Activated T-cell treated with anti-CD3 and anti-CD28 coated beads, Interleukin-2, amount 50 U/mL, for 48 hours (primary cell): ENCODE measurements around the gene DNAJB6.

Experiments used
- DNase-seq, 2 experiments: peaks; one replicate each; pipeline ENCODE4 v3.0.0-alpha.2; 2020

DNAJB6 gene

DNA sequence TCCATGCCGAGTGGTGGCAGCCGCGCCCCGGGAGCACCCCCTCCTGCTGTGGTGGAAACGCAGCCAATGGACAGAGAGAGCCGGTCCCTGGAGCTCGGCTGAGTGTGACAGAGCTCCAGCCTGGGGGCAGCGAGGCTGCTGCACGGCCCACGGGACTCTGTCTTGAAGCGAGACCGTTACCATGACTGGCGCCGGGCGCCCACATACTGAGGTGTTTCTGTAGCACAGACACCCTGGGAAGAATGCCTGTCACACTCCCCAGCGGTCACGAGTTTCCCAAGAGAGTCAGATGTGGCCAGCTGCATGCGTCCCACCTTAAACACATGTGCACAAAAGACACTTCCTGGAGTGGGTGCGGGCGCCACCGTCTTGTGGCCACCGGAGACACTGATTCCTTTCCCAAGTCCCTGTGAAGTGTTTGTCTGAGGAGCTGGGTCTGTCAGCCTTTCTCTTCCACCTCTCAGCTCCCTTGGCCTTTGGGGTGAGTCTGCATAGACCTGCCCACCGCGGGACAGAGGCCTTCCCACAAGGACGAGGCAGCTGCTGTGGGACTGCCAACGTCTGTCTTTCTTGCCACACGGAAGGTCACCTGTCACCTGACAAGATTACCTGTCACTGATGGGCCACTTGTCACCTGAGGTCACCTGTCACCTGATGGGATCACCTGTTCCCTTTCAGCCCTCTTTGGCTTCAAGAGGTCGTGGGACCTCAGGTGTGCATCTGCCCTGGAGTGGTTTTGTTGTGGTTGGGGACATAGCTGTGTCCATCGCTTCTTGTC, 94.6 kb downstream of the DNAJB6 start:
- DNase-seq: peak in 1 of 2 experiments; percentile 16

DNA sequence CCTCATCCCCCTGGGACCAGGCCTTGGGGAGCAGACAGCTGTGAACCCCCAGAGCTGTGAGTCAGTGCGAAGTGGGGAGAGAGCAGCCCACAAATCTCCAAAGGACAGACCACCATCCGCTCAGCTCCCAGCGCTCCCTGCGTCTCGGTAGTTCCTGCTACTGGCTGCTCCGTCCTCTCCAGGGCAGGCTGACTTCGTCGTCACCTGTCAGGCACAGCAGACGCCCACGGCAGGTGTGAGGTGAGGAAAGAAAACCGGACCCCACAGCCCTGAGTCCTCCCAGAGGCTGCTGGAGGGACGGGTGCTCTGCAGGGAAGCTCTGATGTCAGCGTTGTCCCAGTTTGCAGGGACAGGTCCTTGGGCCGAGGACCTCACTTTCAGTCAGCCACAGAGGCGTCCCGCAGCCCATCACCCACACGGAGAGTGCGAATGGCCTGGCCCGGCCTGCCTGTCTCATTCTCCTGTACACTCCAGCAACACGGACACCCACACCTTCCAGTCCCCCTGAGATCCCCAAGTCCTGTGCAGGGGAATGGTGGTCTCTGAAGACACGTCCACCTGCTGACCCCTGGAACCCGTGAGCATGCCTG, 95.2 kb downstream of the DNAJB6 start:
- DNase-seq: peak in 1 of 2 experiments; percentile 16

DNA sequence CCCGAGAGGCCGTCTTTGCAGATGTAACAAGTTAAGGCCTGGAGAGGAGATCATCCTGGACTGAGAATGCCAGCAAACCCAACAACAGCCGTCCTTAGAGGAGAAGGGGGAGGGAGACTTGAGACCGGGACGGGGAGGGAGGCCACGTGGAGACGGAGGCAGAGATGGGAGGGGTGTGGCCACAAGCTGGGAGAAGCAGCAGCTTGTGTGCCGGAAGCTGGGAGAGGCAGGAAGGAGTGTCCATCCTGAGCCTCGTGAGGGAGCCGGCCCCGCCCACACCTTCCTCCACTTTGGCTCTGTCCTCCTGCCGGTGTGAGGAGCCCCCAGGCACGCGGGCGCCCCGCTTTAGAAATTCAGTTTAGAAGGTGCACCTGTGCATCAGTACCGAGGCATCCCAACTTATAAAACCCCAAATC, 95.7 kb downstream of the DNAJB6 start:
- DNase-seq: peak in 1 of 2 experiments; percentile 19

DNA sequence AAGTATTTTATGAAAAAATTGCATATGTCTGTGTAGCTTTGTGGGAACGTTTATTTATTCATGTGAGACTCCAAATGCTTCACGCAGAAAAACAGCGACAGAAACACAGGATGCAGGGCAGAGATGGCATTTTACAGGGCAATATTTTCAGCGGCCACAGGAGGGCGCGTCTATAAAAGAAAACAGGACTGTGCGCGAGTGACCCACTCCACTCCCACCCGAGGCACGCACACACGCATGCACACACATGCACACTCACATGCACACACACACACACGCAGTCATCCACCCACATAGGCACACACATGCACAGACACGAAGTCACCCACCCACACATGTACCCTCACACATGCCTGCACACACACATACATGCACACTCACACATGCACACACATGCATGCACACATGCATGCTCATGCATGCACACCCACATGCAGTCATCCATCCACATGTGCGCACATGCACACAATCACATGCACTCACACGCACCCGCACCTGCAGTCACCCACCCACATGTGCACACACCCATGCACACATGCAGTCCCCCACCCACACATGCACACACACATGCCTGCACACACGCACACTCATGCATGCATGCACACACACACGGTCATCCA, 96.3 kb downstream of the DNAJB6 start:
- DNase-seq: peak; percentile 71 to 74

DNA sequence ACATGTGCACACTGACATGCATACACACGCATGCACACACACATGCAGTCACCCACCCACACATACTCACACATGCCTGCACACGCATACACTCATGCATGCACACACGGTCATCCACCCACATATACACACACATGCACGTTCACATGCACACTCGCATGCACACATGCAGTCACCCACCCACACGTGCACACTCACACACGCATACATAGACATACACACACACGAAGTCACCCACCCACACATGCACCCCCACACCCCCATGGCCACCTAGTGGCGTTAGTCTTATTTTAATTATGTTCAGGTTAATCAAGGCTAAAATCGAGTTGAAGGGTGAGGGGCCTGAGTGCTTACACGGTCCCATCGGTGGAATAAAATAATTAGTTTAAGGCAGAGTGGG, 96.8 kb downstream of the DNAJB6 start:
- peak in 1 of 2 experiments; percentile 18 for DNase-seq

DNA sequence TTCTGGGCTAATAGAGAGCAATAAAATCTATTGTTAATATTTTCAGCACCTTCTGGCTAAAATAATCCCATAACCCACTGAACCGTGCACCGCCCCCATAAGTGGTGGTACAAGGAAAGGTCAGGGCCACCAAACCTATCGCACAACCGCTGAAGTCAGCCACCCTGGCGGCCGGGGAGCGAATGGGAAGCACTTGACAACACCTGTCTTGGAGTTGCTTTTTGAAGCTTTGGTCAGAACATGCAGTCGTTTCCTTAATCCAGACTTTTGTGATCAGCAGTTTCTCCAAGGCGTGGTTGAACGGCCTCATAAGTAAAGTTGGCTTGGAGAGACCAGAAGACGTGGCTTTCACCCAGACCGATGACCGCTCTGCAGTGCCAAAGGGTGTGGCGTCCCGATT, 97.4 kb downstream of the DNAJB6 start:
- DNase-seq: peak in 1 of 2 experiments; percentile 6

DNA sequence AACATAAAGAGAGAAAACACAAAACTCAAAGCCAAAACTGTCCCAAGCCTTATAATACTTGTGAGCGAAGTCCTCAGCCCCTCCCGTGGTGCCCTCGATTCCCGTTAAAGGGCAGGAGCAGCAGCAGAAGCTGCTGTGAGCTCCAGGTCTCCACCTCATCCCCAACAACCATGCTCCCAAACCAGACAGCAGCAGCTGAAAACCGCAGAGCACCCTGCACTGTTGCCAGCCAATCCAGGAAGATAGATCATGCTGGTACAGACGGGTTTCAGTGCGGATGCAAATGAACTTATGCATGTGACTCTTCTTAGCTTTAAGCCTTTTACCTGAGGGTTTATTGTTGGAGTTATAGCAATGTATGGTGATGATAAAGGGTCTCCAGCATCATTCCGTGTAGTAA, 97.9 kb downstream of the DNAJB6 start:
- peak in 1 of 2 experiments; percentile 7 for DNase-seq

DNA sequence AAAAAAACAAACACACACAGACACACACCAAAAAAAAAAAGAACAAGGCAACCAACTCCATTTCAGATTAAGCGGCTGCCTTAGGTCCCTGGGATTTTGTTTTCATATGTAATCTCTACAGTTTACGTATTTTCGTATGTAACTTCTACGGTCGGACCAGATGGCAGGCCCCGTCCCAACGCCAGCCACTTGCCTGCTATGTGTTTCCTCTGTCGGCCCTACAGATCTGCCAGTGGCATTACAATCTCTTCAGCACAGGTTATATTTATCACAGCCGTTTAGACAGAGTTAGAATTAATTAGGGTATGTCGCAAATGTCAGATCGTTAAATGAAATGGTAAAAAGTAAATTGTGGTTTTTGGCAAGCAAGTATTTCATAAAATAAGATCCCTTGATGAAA, 99.3 kb downstream of the DNAJB6 start:
- no peak for DNase-seq

DNA sequence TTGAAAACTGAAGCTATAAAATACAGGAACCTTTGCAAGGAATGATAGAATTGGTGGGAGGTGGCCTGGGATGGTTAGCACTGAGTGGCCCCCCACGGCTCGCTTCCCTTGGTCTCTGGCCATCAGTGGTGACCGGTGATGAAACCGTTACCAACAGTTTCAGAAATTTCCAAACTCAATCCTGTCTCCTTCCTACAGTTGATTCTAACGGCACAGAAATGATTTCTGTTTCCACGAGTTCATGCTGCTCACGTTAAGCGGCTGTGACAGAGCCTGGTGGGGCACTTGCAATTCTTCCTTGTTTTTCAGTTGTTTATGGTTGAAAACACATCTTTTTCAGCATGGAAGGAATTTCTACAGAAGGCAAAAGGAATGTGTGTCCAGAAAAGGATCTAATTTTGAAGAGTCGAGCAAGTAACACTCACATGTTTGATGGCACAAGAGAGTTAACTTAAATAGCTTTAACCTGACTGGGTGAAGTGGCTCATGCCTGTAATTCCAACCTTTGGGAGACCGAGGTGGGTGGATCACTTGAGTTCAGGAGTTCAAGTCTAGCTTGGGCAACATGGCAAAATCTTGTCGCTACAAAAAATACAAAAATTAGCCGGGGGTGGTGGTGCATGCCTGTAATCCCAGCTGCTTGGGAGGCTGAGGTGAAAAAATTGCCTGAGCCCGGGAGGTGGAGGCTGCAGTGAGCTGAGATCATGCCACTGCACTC, 100.1 kb downstream of the DNAJB6 start:
- DNase-seq: no peak

DNA sequence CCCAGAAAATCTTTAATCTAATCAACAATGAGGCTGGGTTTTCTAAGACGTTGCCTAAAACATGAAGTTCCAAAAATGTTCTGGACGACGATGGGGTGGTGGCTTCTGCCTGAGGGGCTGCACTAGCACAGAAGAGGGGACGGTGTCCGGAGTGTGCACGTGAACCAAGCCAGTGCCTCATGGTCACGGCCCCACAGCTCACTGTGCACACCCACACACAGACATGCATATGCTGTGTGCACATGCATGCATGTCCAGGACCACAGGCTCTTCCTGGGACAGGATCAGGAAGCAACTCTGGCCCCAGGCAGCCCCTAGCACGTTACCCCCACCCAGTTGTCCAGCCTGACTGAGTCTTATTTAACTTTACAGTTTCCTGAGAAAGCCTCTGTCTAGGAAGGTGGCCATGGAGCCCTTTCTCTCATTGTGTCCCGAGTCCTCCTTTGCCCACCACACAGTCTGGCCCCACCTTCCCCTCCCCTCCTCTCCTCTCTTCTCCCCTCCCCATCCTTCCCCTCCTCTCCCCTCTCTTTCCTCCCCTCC, 100.8 kb downstream of the DNAJB6 start:
- peak in 1 of 2 experiments; percentile 9 for DNase-seq

DNA sequence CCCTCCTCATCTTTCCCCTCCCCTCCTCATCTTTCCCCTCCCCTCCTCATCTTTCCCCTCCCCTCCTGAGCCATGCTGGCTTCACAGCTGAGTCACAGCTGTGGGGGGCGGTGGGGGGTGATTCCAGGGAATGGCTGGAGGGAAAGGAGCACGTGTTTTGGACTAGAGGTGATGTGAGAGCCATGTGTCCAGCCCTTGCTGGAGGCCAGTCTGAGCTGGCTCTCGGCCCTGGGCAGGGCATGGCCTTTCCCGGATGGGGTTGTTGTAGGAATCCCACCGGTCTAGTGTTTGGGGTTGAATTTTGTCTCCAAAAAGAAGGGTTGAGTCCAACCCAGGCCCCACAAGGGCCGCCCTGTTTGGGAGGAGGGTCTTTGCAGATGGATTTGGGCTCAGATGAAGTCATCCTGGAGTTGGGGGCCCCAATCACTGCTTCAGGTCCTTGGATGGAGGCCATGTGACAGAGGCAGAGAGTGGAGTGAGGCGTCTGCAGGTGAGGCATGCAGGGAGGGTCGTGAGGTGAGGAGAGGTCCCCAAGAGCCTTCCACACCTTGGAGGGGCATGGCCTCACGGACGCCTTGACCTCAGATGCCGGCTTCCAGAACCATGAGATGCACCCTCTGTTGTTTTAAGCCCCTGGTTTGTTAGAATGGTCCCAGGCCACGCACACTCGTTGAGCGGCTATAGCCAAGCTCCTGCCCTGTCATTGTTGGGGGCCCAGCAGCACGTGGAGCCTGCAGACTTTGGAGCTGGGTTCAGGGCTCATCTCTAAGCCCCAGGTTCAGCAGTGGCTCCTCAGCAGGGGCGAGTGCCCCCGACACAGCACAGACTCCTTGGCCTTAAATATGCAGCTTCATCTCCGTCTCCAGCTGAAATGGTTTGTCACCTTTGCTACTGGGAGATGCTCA, 101.6 kb downstream of the DNAJB6 start:
- peak in 1 of 2 experiments; percentile 12 for DNase-seq

DNA sequence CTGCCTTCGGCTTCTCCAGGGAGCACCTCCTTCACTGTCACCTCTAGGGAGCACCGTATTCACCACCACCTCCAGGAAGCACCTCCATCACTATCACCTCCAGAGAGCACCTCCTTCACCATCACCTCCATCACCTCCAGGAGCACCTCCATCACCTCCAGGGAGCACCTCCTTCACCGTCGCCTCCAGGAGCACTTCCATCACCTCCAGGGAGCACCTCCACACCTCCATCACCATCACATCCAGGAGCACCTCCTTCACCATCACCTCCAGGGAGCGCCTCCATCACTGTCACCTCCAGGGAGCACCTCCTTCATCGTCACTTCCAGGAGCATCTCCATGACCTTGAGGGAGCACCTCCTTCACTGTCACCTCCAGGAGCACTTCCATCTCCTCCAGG, 102.3 kb downstream of the DNAJB6 start:
- peak in 1 of 2 experiments; percentile 13 for DNase-seq

DNA sequence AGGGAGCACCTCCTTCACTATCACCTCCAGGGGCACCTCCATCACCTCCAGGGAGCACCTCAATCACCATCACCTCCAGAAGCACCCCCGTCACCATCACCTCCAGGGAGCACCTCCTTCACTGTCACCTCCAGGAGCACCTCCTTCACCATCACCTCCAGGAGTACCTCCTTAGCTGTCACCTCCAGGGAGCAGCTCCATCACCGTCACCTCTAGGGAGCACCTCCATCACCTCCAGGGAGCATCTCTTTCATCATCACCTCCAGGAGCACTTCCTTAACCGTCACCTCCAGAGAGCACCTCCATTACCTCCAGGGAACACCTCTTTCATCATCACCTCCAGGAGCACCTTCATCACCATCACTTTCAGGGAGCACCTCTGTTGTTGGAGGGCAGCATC, 103.0 kb downstream of the DNAJB6 start:
- DNase-seq: peak in 1 of 2 experiments; percentile 7

DNA sequence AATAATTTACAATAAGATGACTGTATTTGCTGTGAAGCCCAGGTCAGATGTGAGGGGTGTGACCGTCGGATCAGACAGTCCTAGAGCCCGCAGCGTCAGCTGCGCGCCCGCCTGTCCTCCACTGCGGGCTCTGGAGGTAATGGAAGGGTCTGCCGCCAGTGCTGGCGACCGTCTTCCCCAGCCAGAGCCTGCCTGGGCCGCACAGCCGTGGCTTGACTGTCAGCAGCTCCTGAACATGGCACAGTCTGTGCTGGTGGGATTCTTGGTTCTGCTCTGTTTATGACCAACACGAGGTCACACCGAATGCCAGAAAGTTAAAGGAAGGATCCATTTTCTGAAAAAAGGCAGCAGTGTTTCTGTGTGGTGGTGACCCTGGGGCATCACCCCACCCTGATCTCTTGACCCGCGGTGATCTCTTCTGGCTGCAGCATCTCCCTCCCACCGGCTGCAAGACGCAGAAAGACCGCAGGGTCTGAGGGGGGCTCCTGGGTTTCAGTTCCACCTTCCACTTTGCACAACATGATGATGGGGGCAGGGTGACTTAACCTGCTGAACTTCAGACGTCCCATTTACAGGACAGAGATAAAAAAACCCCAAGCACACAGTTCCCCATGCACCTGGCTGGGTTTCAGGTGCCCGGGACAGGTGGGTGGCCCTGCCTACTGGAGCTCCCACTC, 103.7 kb downstream of the DNAJB6 start:
- DNase-seq: peak in 1 of 2 experiments; percentile 12

DNA sequence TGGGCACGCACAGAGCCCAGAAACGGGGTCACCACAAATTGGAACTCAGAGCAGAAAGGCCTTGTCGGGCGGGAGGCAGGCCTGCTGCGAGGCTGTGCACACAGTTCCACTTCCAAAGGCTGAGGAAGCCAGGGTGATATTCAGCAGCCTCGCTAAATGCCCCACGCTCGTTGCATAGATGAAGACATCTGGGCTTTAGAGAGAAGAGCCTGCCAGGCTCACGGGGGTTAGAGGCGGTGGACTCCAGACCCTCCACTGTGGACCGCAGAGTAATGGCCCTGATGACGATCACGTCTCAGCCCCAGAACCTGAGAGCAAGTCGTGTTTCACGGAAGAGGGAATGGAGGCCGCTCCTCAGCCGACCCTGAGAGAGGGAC, 104.2 kb downstream of the DNAJB6 start:
- DNase-seq: peak in 1 of 2 experiments; percentile 10

DNA sequence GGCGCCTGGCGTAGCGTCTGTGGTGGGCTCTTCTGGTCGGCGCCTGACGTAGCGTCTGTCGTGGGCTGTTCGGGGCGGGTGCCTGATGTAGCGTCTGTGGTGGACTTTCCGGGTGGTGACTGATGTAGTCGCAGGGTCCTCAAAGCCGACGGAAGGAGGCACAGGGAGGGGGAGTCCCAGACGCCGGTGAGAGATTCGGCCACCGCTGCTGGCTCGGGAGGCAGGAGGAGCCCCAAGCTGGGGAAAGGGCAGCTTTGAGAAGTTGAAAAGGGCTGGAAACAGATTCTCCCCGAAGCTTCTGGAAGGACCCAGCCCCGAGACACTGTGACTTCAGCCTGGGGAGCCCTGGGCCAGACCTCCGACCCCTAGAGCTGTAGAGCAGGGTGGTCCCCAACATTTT, 105.7 kb downstream of the DNAJB6 start:
- DNase-seq: no peak

DNA sequence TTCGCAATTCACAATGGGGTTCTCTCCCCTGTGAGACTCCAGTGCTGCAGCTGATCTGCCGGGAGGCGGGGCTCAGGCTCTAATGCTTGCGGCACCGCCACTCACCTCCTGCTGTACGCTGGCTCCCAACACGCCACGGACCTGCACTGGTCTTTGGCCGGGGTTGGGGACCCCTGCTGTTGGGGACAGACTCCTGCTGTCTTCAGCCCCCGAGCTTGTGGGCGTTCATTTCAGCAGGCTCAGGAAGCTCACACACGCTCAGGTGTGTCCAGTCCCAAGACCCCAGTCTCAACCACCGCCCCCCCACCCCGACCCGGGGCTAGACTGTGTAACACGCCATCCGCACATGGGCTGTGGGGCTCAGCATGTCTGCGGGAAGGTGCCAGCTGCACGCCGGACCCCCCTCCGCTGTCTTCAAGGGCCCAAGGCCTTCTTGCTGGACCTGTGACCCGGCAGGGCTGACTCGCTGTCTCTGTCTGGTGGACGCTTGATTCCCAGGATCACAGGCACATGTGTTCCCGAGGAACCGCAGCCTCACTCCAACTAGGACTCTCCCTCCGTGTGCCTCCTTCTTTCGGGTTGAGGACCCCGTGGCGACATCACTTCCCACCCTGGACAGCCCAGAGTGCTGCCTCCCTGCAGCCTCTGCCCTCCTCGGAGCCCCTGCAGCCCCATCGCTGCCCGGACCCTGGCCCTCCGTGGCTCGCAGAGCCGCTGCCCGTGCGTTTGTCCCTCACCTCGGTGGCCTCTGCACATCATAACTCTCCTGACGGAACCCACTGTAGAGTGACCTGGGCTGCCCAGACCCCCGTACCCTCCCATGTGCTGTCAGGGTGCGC, 106.4 kb downstream of the DNAJB6 start:
- DNase-seq: no peak

DNA sequence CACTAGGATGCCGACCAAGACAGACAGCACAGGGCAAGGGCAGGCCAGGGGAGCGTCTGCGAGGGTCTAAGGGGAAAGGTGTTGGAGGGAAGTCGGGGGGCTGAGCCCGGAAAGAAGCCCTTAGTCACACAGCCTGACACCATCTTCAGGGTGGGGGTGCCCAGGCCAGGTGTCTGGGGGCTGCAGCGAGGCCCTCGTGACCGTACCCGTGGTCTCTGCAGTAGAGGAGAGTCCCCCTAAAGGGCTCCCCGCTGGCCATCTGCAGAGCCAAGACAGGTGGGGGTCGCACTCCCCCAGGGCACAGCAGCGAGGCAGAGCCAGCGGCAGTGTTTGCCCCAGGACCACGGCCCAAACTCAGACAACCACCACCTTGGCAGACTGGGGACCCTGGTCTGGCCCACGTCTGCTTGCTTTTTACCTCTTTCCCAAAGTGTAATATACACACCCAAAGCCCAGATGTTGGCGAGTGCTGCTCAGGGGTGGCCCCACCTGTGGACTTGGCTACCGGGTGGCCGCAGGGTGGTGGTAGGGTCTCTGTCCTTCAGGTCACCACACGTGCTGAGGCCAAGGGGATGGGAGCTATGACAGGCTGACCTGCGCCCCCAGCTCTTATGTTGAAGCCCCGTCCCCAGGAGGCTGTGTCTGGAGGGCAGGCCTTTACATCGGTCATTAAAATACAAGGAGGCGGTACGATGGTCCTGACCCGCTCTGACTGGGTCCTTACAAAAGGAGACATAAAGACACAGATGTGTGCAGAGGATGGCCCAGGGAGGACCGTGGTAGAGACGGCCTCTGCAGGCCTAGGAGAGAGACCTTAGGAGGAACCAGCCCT, 107.4 kb downstream of the DNAJB6 start:
- peak in 1 of 2 experiments; percentile 8 for DNase-seq

DNA sequence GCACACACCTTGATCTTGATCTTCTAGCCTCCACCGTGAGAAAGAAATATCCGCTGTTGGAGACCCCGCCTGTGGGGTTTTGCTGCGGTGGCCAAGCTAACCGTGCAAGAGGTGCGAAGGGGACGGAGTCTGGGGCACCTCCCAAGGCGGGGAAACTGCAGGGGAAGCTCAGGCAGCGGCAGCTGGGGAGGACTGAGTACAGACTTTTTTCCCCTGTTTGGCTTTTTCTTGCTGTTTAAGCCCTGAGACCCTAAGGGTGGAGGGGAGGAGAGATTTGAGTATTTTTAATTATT, 108.0 kb downstream of the DNAJB6 start:
- DNase-seq: no peak
